Testis (tissue), 2 donors: Measurements from ENCODE around the gene XXYLT1.

Source experiments
- CTCF ChIP-seq, 3 experiments: fragments of 450-650 bp in 2 of 3; fragments of 200-600 bp in 1 of 3; sonication (generic) in 1 of 3; IDR thresholded peaks; one replicate each; pipeline ENCODE4 v1.5.1; 2016 to 2019; ENCODE audit warnings: antibody characterized with exemption in 3 of 3, mild to moderate bottlenecking in 2 of 3, moderate library complexity in 1 of 3
- POLR2A ChIP-seq: fragments of 450-650 bp; IDR thresholded peaks from one replicate; pipeline ENCODE4 v1.6.1; 2017; ENCODE audit warnings: antibody characterized with exemption, mild to moderate bottlenecking, moderate library complexity

- TF ChIP-seq POLR2A: no peak
- no peak for TF ChIP-seq CTCF (IDR thresholded peaks at IDR 0.05)
These were observed 139.8 kb downstream of the XXYLT1 start for GRCh38 chr3:195131176-195131575.
